H9 (cell line): ENCODE data around the gene MED31. TPM values are rescaled to one million over a fixed set of nuclear protein-coding genes. Genes with fewer than 3 reads are reported as not detected.
"Not testable (repeated sequence)": the region's sequence is repeated elsewhere in the genome, so short reads cannot be mapped to it uniquely, and the experiment has no call there.

Experiments
- DNase-seq: peaks from one replicate; pipeline ENCODE4 v3.0.0-alpha.2; 2017
- H2AFZ ChIP-seq: one replicate; pipeline ENCODE4 v1.6.1; 2013; ENCODE audit warnings: mild to moderate bottlenecking, low read length, control low read depth, moderate library complexity
- H2AK5ac ChIP-seq: 2 replicates; pipeline ENCODE4 v1.6.1; 2013; ENCODE audit warnings: low read length, control low read depth, mixed read lengths; ENCODE audit not compliant: insufficient read length
- H2BK120ac ChIP-seq: one replicate; pipeline ENCODE4 v1.6.1; 2013; ENCODE audit warnings: low read depth, mild to moderate bottlenecking, low read length, control low read depth, inconsistent platforms; ENCODE audit not compliant: poor library complexity, severe bottlenecking
- H2BK12ac ChIP-seq: 2 replicates; pipeline ENCODE4 v1.6.1; 2013; ENCODE audit warnings: low read length, control low read depth, mixed read lengths, low read depth; ENCODE audit not compliant: insufficient read length
- H2BK15ac ChIP-seq: 2 replicates; pipeline ENCODE4 v1.6.1; 2013; ENCODE audit warnings: low read depth, low read length, control low read depth
- H2BK20ac ChIP-seq: one replicate; pipeline ENCODE4 v1.6.1; 2013; ENCODE audit warnings: low read depth, mild to moderate bottlenecking, low read length, control low read depth, inconsistent platforms; ENCODE audit not compliant: poor library complexity, severe bottlenecking
- H2BK5ac ChIP-seq: 2 replicates; pipeline ENCODE4 v1.6.1; 2013; ENCODE audit warnings: low read length, control low read depth, mixed read lengths; ENCODE audit not compliant: insufficient read length
- H3K14ac ChIP-seq: 2 replicates; pipeline ENCODE4 v1.6.1; 2013; ENCODE audit warnings: low read length, control low read depth; ENCODE audit not compliant: insufficient read depth
- H3K18ac ChIP-seq: 2 replicates; pipeline ENCODE4 v1.6.1; 2013; ENCODE audit warnings: low read depth, mild to moderate bottlenecking, mixed read lengths, low read length, control low read depth; ENCODE audit not compliant: insufficient read length
- H3K23ac ChIP-seq: 2 replicates; pipeline ENCODE4 v1.6.1; 2013; ENCODE audit warnings: low read length, control low read depth, mixed read lengths, low read depth; ENCODE audit not compliant: insufficient read length
- H3K23me2 ChIP-seq: 2 replicates; pipeline ENCODE4 v1.6.1; 2013; ENCODE audit warnings: low read depth, mild to moderate bottlenecking, mixed read lengths, low read length, control low read depth; ENCODE audit not compliant: insufficient read length, poor library complexity, severe bottlenecking
- H3K27ac ChIP-seq: 2 replicates; pipeline ENCODE4 v1.5.1; 2013; ENCODE audit warnings: low read length, control low read depth, mixed read lengths, low read depth; ENCODE audit not compliant: insufficient read length
- H3K27me3 ChIP-seq: 2 replicates; pipeline ENCODE4 v1.6.1; 2013; ENCODE audit warnings: low read length, control low read depth, inconsistent platforms; ENCODE audit not compliant: insufficient read depth
- H3K4ac ChIP-seq: 2 replicates; pipeline ENCODE4 v1.6.1; 2013; ENCODE audit warnings: low read depth, mild to moderate bottlenecking, control low read depth, inconsistent platforms, low read length, moderate library complexity
- H3K4me1 ChIP-seq: 2 replicates; pipeline ENCODE4 v1.6.1; 2013; ENCODE audit warnings: low read length, control low read depth, inconsistent platforms; ENCODE audit not compliant: insufficient read depth
- H3K4me2 ChIP-seq: 2 replicates; pipeline ENCODE4 v1.6.1; 2013; ENCODE audit warnings: low read length, control low read depth, mixed read lengths; ENCODE audit not compliant: insufficient read length, insufficient read depth
- H3K56ac ChIP-seq: 2 replicates; pipeline ENCODE4 v1.6.1; 2013; ENCODE audit warnings: low read depth, mild to moderate bottlenecking, mixed read lengths, low read length, control low read depth; ENCODE audit not compliant: insufficient read length
- H3K79me1 ChIP-seq: 2 replicates; pipeline ENCODE4 v1.6.1; 2013; ENCODE audit warnings: low read depth, mild to moderate bottlenecking, moderate library complexity, low read length, control low read depth, inconsistent platforms; ENCODE audit not compliant: insufficient read depth, poor library complexity, severe bottlenecking
- H3K79me2 ChIP-seq: 2 replicates; pipeline ENCODE4 v1.6.1; 2013; ENCODE audit warnings: low read length, control low read depth, inconsistent platforms; ENCODE audit not compliant: insufficient read depth
- H3K9ac ChIP-seq: 2 replicates; pipeline ENCODE4 v1.6.1; 2013; ENCODE audit warnings: low read length, control low read depth, mixed read lengths; ENCODE audit not compliant: insufficient read length; ENCODE audit errors: extremely low read depth
- H3K9me3 ChIP-seq: one replicate; pipeline ENCODE4 v1.6.1; 2013; ENCODE audit warnings: low read depth, low read length, inconsistent platforms; ENCODE audit not compliant: control insufficient read depth
- H3T11ph ChIP-seq: one replicate; pipeline ENCODE4 v1.6.1; 2013; ENCODE audit warnings: mild to moderate bottlenecking, low read length, control low read depth, inconsistent platforms
- H4K20me1 ChIP-seq: one replicate; pipeline ENCODE4 v1.6.1; 2013; ENCODE audit not compliant: control insufficient read depth, insufficient read length, insufficient read depth
- H4K5ac ChIP-seq: 2 replicates; pipeline ENCODE4 v1.6.1; 2013; ENCODE audit warnings: low read depth, mild to moderate bottlenecking, mixed read lengths, low read length, control low read depth; ENCODE audit not compliant: insufficient read length
- H4K8ac ChIP-seq: replicated peaks from 2 replicates; pipeline ENCODE4 v1.6.1; 2013; ENCODE audit warnings: low read length, control low read depth, mixed read lengths, low read depth; ENCODE audit not compliant: insufficient read length
- H4K91ac ChIP-seq: 2 replicates; pipeline ENCODE4 v1.6.1; 2013; ENCODE audit warnings: low read depth, mild to moderate bottlenecking, moderate library complexity, mixed read lengths, low read length, control low read depth; ENCODE audit not compliant: insufficient read length
- H3K27ac Mint-ChIP-seq, 3 experiments: 2 replicates in 2 of 3; 3 replicates in 1 of 3; pipeline ENCODE4 v1.8.0; 2020 to 2021; ENCODE audit warnings: mixed read lengths in 3 of 3, mild to moderate bottlenecking in 1 of 3, moderate library complexity in 1 of 3
- H3K27me3 Mint-ChIP-seq: 2 replicates; pipeline ENCODE4 v1.8.0; 2021; ENCODE audit warnings: low read depth, mild to moderate bottlenecking, moderate library complexity, mixed read lengths
- H3K36me3 Mint-ChIP-seq, 3 experiments: 2 replicates in 2 of 3; 3 replicates in 1 of 3; pipeline ENCODE4 v1.8.0; 2020 to 2021; ENCODE audit warnings: low read depth in 3 of 3, mixed read lengths in 3 of 3; ENCODE audit not compliant: insufficient read depth in 1 of 3
- H3K4me1 Mint-ChIP-seq, 2 experiments: 2 replicates each; pipeline ENCODE4 v1.8.0; 2020; ENCODE audit warnings: mixed read lengths in 2 of 2
- H3K4me3 Mint-ChIP-seq, 2 experiments: 2 replicates in 1 of 2; 3 replicates in 1 of 2; pipeline ENCODE4 v1.8.0; 2020 to 2021; ENCODE audit warnings: mild to moderate bottlenecking in 2 of 2, mixed read lengths in 2 of 2, moderate library complexity in 1 of 2
- H3K9me3 Mint-ChIP-seq, 2 experiments: 2 replicates in 1 of 2; 3 replicates in 1 of 2; pipeline ENCODE4 v1.8.0; 2020; ENCODE audit warnings: mild to moderate bottlenecking in 2 of 2, mixed read lengths in 2 of 2, moderate library complexity in 1 of 2
- CTCF ChIP-seq: fragments of 200-600 bp; sonication (generic); conservative IDR thresholded peaks from 3 replicates; pipeline ENCODE4 v1.8.0; 2021; ENCODE audit warnings: antibody characterized with exemption, mild to moderate bottlenecking
- WGBS: extraction: QIAGEN DNeasy Blood & Tissue Kit; methylation state at CpG from one replicate; pipeline ENCODE4 v1.1.7; 2013; ENCODE audit warnings: missing lambda C conversion rate, low lambda C conversion rate, mixed read lengths; ENCODE audit not compliant: insufficient read length; ENCODE audit errors: extremely low coverage; 5-methylcytosine and 5-hydroxymethylcytosine counted together
- total RNA-seq: library from RNA; stranded (reverse); gene quantifications from 2 replicates; pipeline ENCODE4 v1.2.1, GENCODE V29; 2021

Gene MED31
- total RNA-seq, 1 experiment from 2014 or later: 11.8 TPM

GRCh38 chr17:6666077-6666521 is 14.7 kb upstream of the MED31 start:
- Histone ChIP-seq H2BK15ac (no peak overlapping the region), H2AK5ac (no peak overlapping the region), H3K4ac (no peak overlapping the region), H3K14ac (no peak overlapping the region), H2BK12ac (no peak overlapping the region), H3T11ph (no peak overlapping the region), H4K20me1 (no peaks in the 10 kb centered on the region), H2BK5ac (no peak overlapping the region), H4K91ac (no peak overlapping the region), H4K5ac (no peak overlapping the region), H3K23ac (no peak overlapping the region), H2BK20ac (no peak overlapping the region), H3K27ac (no peak overlapping the region), H3K79me2 (no peaks in the 10 kb centered on the region), H3K27me3 (peaks cover 4% of the 10 kb centered on the region), H3K9ac (no peak overlapping the region), H3K56ac (no peak overlapping the region), H3K4me2 (no peak overlapping the region), H3K9me3 (no peaks in the 10 kb centered on the region), H4K8ac (no peak overlapping the region), H3K23me2 (no peaks in the 10 kb centered on the region), H2BK120ac (no peak overlapping the region), H3K4me1 (no peaks in the 10 kb centered on the region), H3K79me1 (no peaks in the 10 kb centered on the region), H3K18ac (no peak overlapping the region), H2AFZ (no peak overlapping the region)
- Mint-ChIP-seq H3K36me3 (no peaks in the 10 kb centered on the region), H3K27me3 (peaks cover 63% of the 10 kb centered on the region), H3K27ac (no peak overlapping the region), H3K9me3 (no peaks in the 10 kb centered on the region), H3K4me1 (peaks cover 0 to 4% of the 10 kb centered on the region in 2 experiments; a peak in 1 of 4 replicates), H3K4me3 (no peak overlapping the region)
- peak; percentile 94 for TF ChIP-seq CTCF
- peak; percentile 90 for DNase-seq
- WGBS: no CpG with 5 or more reads among the region's 9 CpGs

GRCh38 chr17:6663200-6663599 is 11.8 kb upstream of the MED31 start:
- H3K27ac Mint-ChIP-seq, H2BK15ac ChIP-seq, H3K4ac ChIP-seq, H2BK12ac ChIP-seq, H4K91ac ChIP-seq, H3K18ac ChIP-seq, H3T11ph ChIP-seq, H2BK5ac ChIP-seq, H2AK5ac ChIP-seq, H2BK20ac ChIP-seq, H3K4me1 ChIP-seq, H2BK120ac ChIP-seq, H3K23me2 ChIP-seq, H3K9me3 ChIP-seq, H3K4me1 Mint-ChIP-seq, H3K27me3 ChIP-seq, H3K9me3 Mint-ChIP-seq, H3K79me2 ChIP-seq, H3K14ac ChIP-seq, H2AFZ ChIP-seq, H3K4me3 Mint-ChIP-seq, H3K9ac ChIP-seq, H3K27ac ChIP-seq, H4K20me1 ChIP-seq, H4K8ac ChIP-seq, H3K56ac ChIP-seq, H3K79me1 ChIP-seq, H3K36me3 Mint-ChIP-seq, DNase-seq, H3K4me2 ChIP-seq, H3K23ac ChIP-seq, H4K5ac ChIP-seq: not testable (repeated sequence)
- H3K27me3 Mint-ChIP-seq: peaks cover 80% of the 10 kb centered on the region
- WGBS: no CpG with 5 or more reads among the region's 14 CpGs
